Measurements from ENCODE around the gene CDK6.

DNA sequence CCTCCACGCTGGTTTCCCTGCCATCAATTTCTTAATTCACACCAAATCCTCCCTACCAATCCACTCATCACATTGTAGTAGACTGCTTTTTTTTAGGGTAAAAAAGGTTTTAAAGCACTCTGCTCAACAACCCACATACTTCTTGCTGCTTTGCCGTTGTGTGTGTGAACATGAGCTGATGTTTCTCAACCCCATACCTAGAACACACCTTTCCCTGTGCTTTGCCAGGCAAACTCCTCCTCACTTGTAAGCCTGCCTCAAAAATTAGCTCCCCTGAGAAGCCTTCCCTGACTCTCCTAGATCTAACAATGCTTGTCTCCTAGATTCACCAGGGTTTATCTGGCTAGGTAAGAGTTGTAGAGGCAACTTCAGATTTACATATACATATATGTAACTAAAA, 127.2 kb downstream of the CDK6 start:
- no peak for TF ChIP-seq EGR1 (IDR thresholded peaks at IDR 0.05; ENCODE audit: borderline replicate concordance in 1 of 2, low read depth in 2 of 2, low read length in 2 of 2)
- no peak for TF ChIP-seq JUNB (IDR thresholded peaks at IDR 0.05)
- no peak for TF ChIP-seq POU2F2 (IDR thresholded peaks at IDR 0.05; ENCODE audit: borderline replicate concordance, low read depth, low read length)
- TF ChIP-seq RAD51 (IDR thresholded peaks at IDR 0.05), result no peak
- TF ChIP-seq, protein P1, sequence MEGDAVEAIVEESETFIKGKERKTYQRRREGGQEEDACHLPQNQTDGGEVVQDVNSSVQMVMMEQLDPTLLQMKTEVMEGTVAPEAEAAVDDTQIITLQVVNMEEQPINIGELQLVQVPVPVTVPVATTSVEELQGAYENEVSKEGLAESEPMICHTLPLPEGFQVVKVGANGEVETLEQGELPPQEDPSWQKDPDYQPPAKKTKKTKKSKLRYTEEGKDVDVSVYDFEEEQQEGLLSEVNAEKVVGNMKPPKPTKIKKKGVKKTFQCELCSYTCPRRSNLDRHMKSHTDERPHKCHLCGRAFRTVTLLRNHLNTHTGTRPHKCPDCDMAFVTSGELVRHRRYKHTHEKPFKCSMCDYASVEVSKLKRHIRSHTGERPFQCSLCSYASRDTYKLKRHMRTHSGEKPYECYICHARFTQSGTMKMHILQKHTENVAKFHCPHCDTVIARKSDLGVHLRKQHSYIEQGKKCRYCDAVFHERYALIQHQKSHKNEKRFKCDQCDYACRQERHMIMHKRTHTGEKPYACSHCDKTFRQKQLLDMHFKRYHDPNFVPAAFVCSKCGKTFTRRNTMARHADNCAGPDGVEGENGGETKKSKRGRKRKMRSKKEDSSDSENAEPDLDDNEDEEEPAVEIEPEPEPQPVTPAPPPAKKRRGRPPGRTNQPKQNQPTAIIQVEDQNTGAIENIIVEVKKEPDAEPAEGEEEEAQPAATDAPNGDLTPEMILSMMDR (IDR thresholded peaks at IDR 0.05 in 2 of 3, conservative IDR thresholded peaks at IDR 0.05 in 1 of 3; ENCODE audit: control insufficient read depth in 2 of 3, extremely low read depth in 1 of 3, insufficient read depth in 1 of 3, low read depth in 3 of 3, low read length in 3 of 3), result no peak
- TF ChIP-seq EZH2 (IDR thresholded peaks at IDR 0.05; ENCODE audit: borderline replicate concordance, control insufficient read depth, low read depth, low read length), result no peak

Measured in GM12878 (cell line).